CD1c-positive myeloid dendritic cell (primary cell): Measurements from ENCODE around the gene SERPINB5.

Experiments
- DNase-seq: peaks from one replicate; pipeline ENCODE4 v3.0.0-alpha.2; 2016; ENCODE audit errors: extremely low spot score

The SERPINB5 gene

GRCh38 chr18:63527251-63527650 is 50.5 kb downstream of the SERPINB5 start:
- DNase-seq, result no peak

GRCh38 chr18:63528863-63529492 is 52.2 kb downstream of the SERPINB5 start:
- no peak for DNase-seq

GRCh38 chr18:63532471-63532870 is 55.7 kb downstream of the SERPINB5 start:
- no peak for DNase-seq

GRCh38 chr18:63534615-63535014 is 57.9 kb downstream of the SERPINB5 start:
- DNase-seq, result no peak

- no peak for DNase-seq
Observed at GRCh38 chr18:63539904-63540510, 63.2 kb downstream of the SERPINB5 start.

GRCh38 chr18:63542069-63542468 is 65.3 kb downstream of the SERPINB5 start, which contains the start of gene SERPINB12:
Gene SERPINB12 (plus strand): TSS chr18:63542369. CDS start chr18:63556160, 13,791 bp downstream.
- no peak for DNase-seq

- no peak for DNase-seq
Observed at GRCh38 chr18:63544017-63544416, 67.3 kb downstream of the SERPINB5 start.

- DNase-seq, result no peak
Observed at GRCh38 chr18:63545000-63545399, 68.2 kb downstream of the SERPINB5 start.

- DNase-seq, result no peak
Observed at GRCh38 chr18:63550068-63550467, 73.3 kb downstream of the SERPINB5 start.

- no peak for DNase-seq
Observed at GRCh38 chr18:63551769-63552168, 75.0 kb downstream of the SERPINB5 start.

GRCh38 chr18:63552581-63552980 is 75.8 kb downstream of the SERPINB5 start:
- DNase-seq, result no peak

GRCh38 chr18:63553081-63553480 is 76.3 kb downstream of the SERPINB5 start:
- DNase-seq, result peak; percentile 34
